ENCODE results near the gene MPZL1. TPM values are rescaled to one million over a fixed set of nuclear protein-coding genes. Genes with fewer than 3 reads are reported as not detected.

MPZL1 gene
- polyA plus RNA-seq, 3 donors, result 23.1 to 63.6 (median 61.8) TPM

DNA sequence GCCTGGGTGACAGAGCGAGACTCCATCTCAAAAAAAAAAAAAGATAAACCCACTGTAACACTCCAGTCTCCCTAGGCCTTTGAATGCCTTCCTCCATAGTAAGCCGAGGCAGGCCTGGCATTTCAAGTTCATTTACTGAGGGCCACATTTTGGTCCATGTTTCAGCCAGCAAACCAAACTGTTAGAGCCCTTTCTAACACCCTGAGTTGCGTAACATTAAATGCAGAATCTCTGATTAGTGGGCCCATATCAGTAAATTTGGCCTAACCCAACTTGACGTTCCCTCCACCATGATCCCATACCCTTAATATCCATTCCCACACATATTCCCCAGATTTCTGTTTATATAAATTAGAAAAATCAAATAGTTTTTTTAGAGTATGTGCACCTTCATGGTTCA is 12.4 kb downstream of the MPZL1 start:
- Histone ChIP-seq H3K9ac (ENCODE audit: insufficient read depth, low read length, poor library complexity, severe bottlenecking) (no peak overlapping the region), H3K4me2 (replicated peaks; ENCODE audit: extremely low read depth, low read length, poor library complexity, severe bottlenecking) (no peak overlapping the region), H2AFZ (ENCODE audit: insufficient read depth, low read depth, low read length, poor library complexity, severe bottlenecking) (no peak overlapping the region), H3K4me3 (replicated peaks in 1 of 3; ENCODE audit: low read depth in 2 of 3, low read length in 3 of 3) (no peak overlapping the region), H4K20me1 (ENCODE audit: insufficient read depth, low read length) (peaks cover 42% of the 10 kb centered on the region), H3K9me3 (replicated peaks in 1 of 2; ENCODE audit: control insufficient read depth in 1 of 2, insufficient read depth in 1 of 2, low read length in 2 of 2) (peaks cover 0 to 6% of the 10 kb centered on the region in 2 donors), H3K27ac (ENCODE audit: low read depth in 1 of 2, low read length in 2 of 2) (no peak overlapping the region), H3K36me3 (replicated peaks in 1 of 2; ENCODE audit: control insufficient read depth in 1 of 2, insufficient read depth in 2 of 2, low read length in 2 of 2) (peaks cover 3 to 18% of the 10 kb centered on the region in 2 donors), H3K79me2 (ENCODE audit: insufficient read depth, low read length) (peaks cover 26% of the 10 kb centered on the region), H3K4me1 (ENCODE audit: control insufficient read depth in 1 of 2, insufficient read depth in 2 of 2, low read length in 2 of 2) (no peaks in the 10 kb centered on the region), H3K27me3 (ENCODE audit: control insufficient read depth in 2 of 2, insufficient read depth in 2 of 2, low read length in 2 of 2) (no peaks in the 10 kb centered on the region)
- no peak overlapping the region for H3K27ac Mint-ChIP-seq
- no peak for DNase-seq
- TF ChIP-seq, protein P1, sequence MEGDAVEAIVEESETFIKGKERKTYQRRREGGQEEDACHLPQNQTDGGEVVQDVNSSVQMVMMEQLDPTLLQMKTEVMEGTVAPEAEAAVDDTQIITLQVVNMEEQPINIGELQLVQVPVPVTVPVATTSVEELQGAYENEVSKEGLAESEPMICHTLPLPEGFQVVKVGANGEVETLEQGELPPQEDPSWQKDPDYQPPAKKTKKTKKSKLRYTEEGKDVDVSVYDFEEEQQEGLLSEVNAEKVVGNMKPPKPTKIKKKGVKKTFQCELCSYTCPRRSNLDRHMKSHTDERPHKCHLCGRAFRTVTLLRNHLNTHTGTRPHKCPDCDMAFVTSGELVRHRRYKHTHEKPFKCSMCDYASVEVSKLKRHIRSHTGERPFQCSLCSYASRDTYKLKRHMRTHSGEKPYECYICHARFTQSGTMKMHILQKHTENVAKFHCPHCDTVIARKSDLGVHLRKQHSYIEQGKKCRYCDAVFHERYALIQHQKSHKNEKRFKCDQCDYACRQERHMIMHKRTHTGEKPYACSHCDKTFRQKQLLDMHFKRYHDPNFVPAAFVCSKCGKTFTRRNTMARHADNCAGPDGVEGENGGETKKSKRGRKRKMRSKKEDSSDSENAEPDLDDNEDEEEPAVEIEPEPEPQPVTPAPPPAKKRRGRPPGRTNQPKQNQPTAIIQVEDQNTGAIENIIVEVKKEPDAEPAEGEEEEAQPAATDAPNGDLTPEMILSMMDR (IDR thresholded peaks at IDR 0.05), result no peak
- 92% methylated on average over 2 of the region's 4 CpGs for WGBS (ENCODE audit: insufficient coverage)
- peaks cover 21 to 38% of the 10 kb centered on the region in 2 donors for H3K36me3 Mint-ChIP-seq
- H3K27me3 Mint-ChIP-seq (ENCODE audit: low read depth in 3 of 3), result peaks cover 0 to 2% (median 0%) of the 10 kb centered on the region in 3 donors
- H3K4me3 Mint-ChIP-seq, result no peak overlapping the region
- intact Hi-C loops (cut with micrococcal nuclease), result no loop called here
- peaks cover 2 to 12% (median 5%) of the 10 kb centered on the region in 7 donors for H3K9me3 Mint-ChIP-seq
- no peaks in the 10 kb centered on the region for H3K4me1 Mint-ChIP-seq

DNA sequence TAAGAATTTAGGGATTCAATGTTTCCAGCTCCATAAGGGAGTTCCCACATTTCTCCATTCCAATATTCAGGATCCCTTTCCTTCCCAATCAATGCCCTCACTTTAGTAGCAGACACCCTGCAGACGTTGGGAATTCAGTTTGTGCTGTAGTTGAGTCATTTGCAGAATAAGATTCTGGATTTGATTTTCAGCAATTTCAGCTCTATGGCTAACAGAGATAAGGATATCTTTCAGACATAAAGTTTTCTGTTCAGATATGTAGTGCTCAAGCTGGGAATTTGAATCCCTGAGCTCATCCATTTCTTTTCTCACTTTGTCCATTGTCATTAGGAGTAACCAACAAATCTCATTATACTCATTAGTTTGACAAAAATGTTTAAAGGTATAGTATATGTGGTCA is 13.1 kb downstream of the MPZL1 start:
- peaks cover 2 to 12% (median 5%) of the 10 kb centered on the region in 7 donors for H3K9me3 Mint-ChIP-seq
- H3K27me3 Mint-ChIP-seq (ENCODE audit: low read depth in 3 of 3), result peaks cover 0 to 2% (median 0%) of the 10 kb centered on the region in 3 donors

More for the DNA sequence above, 13.1 kb downstream of the MPZL1 start:
- H4K20me1 ChIP-seq (ENCODE audit: insufficient read depth, low read length), result peaks cover 42% of the 10 kb centered on the region
- H3K4me1 ChIP-seq (ENCODE audit: control insufficient read depth in 1 of 2, insufficient read depth in 2 of 2, low read length in 2 of 2), result no peaks in the 10 kb centered on the region
- TF ChIP-seq, protein P1 (IDR thresholded peaks at IDR 0.05), result no peak
- Mint-ChIP-seq H3K27ac (no peak overlapping the region), H3K4me3 (no peak overlapping the region), H3K4me1 (no peaks in the 10 kb centered on the region), H3K36me3 (peaks cover 21 to 38% of the 10 kb centered on the region in 2 donors)
- H3K79me2 ChIP-seq (ENCODE audit: insufficient read depth, low read length), result peaks cover 25% of the 10 kb centered on the region
- intact Hi-C loops (cut with micrococcal nuclease), result no loop called here
- H3K4me2 ChIP-seq (replicated peaks; ENCODE audit: extremely low read depth, low read length, poor library complexity, severe bottlenecking), result no peak overlapping the region
- no CpG with 5 or more reads among the region's 1 CpG for WGBS (ENCODE audit: insufficient coverage)
- no peaks in the 10 kb centered on the region for H3K27me3 ChIP-seq (ENCODE audit: control insufficient read depth in 2 of 2, insufficient read depth in 2 of 2, low read length in 2 of 2)
- no peak for DNase-seq
- H3K9ac ChIP-seq (ENCODE audit: insufficient read depth, low read length, poor library complexity, severe bottlenecking), result no peak overlapping the region
- H2AFZ ChIP-seq (ENCODE audit: insufficient read depth, low read depth, low read length, poor library complexity, severe bottlenecking), result no peak overlapping the region
- H3K27ac ChIP-seq (ENCODE audit: low read depth in 1 of 2, low read length in 2 of 2), result no peak overlapping the region
- H3K36me3 ChIP-seq (replicated peaks in 1 of 2; ENCODE audit: control insufficient read depth in 1 of 2, insufficient read depth in 2 of 2, low read length in 2 of 2), result peaks cover 3 to 18% of the 10 kb centered on the region in 2 donors
- H3K9me3 ChIP-seq (replicated peaks in 1 of 2; ENCODE audit: control insufficient read depth in 1 of 2, insufficient read depth in 1 of 2, low read length in 2 of 2), result peaks cover 0 to 6% of the 10 kb centered on the region in 2 donors
- no peak overlapping the region for H3K4me3 ChIP-seq (replicated peaks in 1 of 3; ENCODE audit: low read depth in 2 of 3, low read length in 3 of 3)
